Measurements from ENCODE around the gene KRTAP26-1. TPM values are rescaled to one million over a fixed set of nuclear protein-coding genes. Genes with fewer than 3 reads are reported as not detected.

Gene KRTAP26-1

DNA sequence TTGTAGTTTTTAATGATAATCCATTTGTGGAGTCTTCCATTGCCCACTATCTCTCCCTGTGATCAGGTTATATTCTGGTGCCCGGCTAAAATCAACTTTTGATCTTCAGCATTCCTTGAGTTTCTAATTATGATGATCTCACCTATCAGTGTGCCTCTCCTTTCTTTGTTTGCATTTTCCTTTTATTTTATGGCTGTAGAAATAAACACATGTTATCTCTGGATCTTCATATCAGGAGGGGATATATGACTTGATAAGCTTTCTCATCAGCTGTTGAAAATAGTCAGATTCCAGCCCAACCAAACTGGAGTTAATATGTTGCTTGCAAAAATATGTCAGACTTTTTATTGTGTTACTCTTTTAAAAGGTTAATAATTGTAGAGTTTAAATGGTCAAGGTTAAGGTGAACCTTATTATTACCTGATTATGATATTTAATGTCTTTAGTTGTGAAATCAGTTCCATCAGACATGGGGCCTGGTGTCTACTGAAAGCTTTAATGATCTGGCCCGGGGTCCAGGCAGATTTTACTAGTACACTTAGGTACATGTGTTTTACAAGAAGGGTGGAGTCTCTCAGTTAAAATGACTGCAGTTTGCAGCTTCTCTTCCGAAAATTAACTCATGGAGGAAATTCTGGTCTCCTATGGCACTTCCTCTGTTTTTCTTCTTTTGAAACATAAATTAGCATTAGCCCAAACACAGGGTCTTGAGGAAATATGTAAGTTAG, 50.1 kb downstream of the KRTAP26-1 start:
- Histone ChIP-seq H3K79me2 (ENCODE audit: control insufficient read depth, insufficient read depth, low read length) (no peaks in the 10 kb centered on the region), H3K4me1 (ENCODE audit: control insufficient read depth, low read depth, low read length) (no peaks in the 10 kb centered on the region), H3K4me2 (ENCODE audit: low read length) (no peak overlapping the region), H3K27me3 (ENCODE audit: insufficient read depth, low read length, poor library complexity) (no peaks in the 10 kb centered on the region), H3K23ac (ENCODE audit: low read length) (no peak overlapping the region), H3K18ac (ENCODE audit: low read length) (no peak overlapping the region), H2AK5ac (ENCODE audit: low read length) (no peak overlapping the region), H3K9ac (ENCODE audit: low read length) (no peak overlapping the region), H2BK5ac (ENCODE audit: low read length) (no peak overlapping the region), H2BK15ac (replicated peaks; ENCODE audit: low read depth) (no peak overlapping the region), H2BK120ac (ENCODE audit: low read depth, low read length) (no peak overlapping the region), H3K4ac (ENCODE audit: low read depth, low read length) (no peak overlapping the region), H3K79me1 (ENCODE audit: low read length) (no peaks in the 10 kb centered on the region), H3K56ac (ENCODE audit: low read length) (no peak overlapping the region), H3K27ac (ENCODE audit: low read depth, low read length) (no peak overlapping the region), H3K36me3 (ENCODE audit: control insufficient read depth, insufficient read depth, low read length) (no peaks in the 10 kb centered on the region), H4K5ac (ENCODE audit: low read length) (no peak overlapping the region), H3K4me3 (ENCODE audit: low read length) (no peak overlapping the region), H4K8ac (ENCODE audit: low read depth, low read length) (no peak overlapping the region)
- no CpG with 5 or more reads among the region's 3 CpGs for WGBS (ENCODE audit: extremely low coverage, insufficient coverage, low lambda C conversion rate)
- DNase-seq = no peak

Small RNA genes lying within 50 kb of the gene (small RNA-seq; reads per million reads assigned to genes)
- not detected for gene KRTAP23-1 (ENCODE audit: insufficient read depth)

All from mesendoderm (in vitro differentiated cells).